K562 (cell line): ENCODE data around the gene MEGF10.

Source experiments
- CHD2 ChIP-seq: IDR thresholded peaks from 2 replicates; pipeline ENCODE4 v1.6.1; 2011; ENCODE audit warnings: low read depth, low read length
- CREM ChIP-seq: IDR thresholded peaks from 2 replicates; pipeline ENCODE4 v1.6.1; 2014; ENCODE audit warnings: antibody characterized with exemption, low read depth
- ELF1 ChIP-seq: fragments of 200-800 bp; sonication (Bioruptor generic); IDR thresholded peaks from 2 replicates; pipeline ENCODE4 v1.6.1; 2016; ENCODE audit warnings: missing genetic modification characterization, missing compliant biosample characterization
- NR1H2 ChIP-seq: sonication (generic); formaldehyde crosslinking; IDR thresholded peaks from 2 replicates; pipeline ENCODE4 v1.4.0; 2020; ENCODE audit warnings: mild to moderate bottlenecking, missing genetic modification reagents
- POLR2A ChIP-seq: fragments of 450-650 bp; conservative IDR thresholded peaks from 2 replicates; pipeline ENCODE4 v1.6.1; 2016
- SRSF9 ChIP-seq: fragments of 200-400 bp; formaldehyde crosslinking; IDR thresholded peaks from 2 replicates; pipeline ENCODE4 v1.6.1; 2017; ENCODE audit warnings: low read depth, low read length, borderline replicate concordance
- ZNF146 ChIP-seq: IDR thresholded peaks from one replicate; pipeline ENCODE4 v1.6.1; 2018; ENCODE audit warnings: missing compliant biosample characterization; ENCODE audit not compliant: unreplicated experiment
- ZNF384 ChIP-seq: IDR thresholded peaks from 2 replicates; pipeline ENCODE4 v1.6.1; 2012; ENCODE audit warnings: low read depth, low read length, improper control_type of control experiment
- TF ChIP-seq, protein P1 (sequence below): fragments of 250-450 bp; sonication (Bioruptor Pico); IDR thresholded peaks from 2 replicates; pipeline ENCODE4 v1.8.0; 2021; ENCODE audit warnings: borderline replicate concordance, mild to moderate bottlenecking, moderate library complexity; ENCODE audit not compliant: poor library complexity, severe bottlenecking
- TF ChIP-seq, protein P2 (sequence below): fragments of 450-650 bp; formaldehyde crosslinking; conservative IDR thresholded peaks from 2 replicates; pipeline ENCODE4 v1.4.0; 2022; ENCODE audit warnings: mild to moderate bottlenecking, missing genetic modification characterization
- TF ChIP-seq, protein P3 (sequence below), 3 experiments: IDR thresholded peaks in 2 of 3; conservative IDR thresholded peaks in 1 of 3; 2 replicates each; pipeline ENCODE4 v1.5.1; 2011 to 2012; ENCODE audit warnings: low read length in 3 of 3, mild to moderate bottlenecking in 3 of 3, control low read depth in 2 of 3, improper control_type of control experiment in 1 of 3, inconsistent platforms in 1 of 3, low read depth in 1 of 3, mixed read lengths in 1 of 3, moderate library complexity in 1 of 3; ENCODE audit not compliant: insufficient read depth in 2 of 3
- TF ChIP-seq, protein P4 (sequence below): sonication (generic); formaldehyde crosslinking; IDR thresholded peaks from 2 replicates; pipeline ENCODE4 v1.8.0; 2022; ENCODE audit warnings: mild to moderate bottlenecking, missing genetic modification reagents
- TF ChIP-seq, protein P5 (sequence below): sonication (generic); formaldehyde crosslinking; IDR thresholded peaks from 2 replicates; pipeline ENCODE4 v1.9.0; 2022; ENCODE audit warnings: mild to moderate bottlenecking, missing genetic modification reagents

- no peak for TF ChIP-seq POLR2A
- TF ChIP-seq ZNF384: no peak
- TF ChIP-seq, protein P1, sequence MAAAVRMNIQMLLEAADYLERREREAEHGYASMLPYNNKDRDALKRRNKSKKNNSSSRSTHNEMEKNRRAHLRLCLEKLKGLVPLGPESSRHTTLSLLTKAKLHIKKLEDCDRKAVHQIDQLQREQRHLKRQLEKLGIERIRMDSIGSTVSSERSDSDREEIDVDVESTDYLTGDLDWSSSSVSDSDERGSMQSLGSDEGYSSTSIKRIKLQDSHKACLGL (CRISPR knock-in tag): no peak
- TF ChIP-seq, protein P2, sequence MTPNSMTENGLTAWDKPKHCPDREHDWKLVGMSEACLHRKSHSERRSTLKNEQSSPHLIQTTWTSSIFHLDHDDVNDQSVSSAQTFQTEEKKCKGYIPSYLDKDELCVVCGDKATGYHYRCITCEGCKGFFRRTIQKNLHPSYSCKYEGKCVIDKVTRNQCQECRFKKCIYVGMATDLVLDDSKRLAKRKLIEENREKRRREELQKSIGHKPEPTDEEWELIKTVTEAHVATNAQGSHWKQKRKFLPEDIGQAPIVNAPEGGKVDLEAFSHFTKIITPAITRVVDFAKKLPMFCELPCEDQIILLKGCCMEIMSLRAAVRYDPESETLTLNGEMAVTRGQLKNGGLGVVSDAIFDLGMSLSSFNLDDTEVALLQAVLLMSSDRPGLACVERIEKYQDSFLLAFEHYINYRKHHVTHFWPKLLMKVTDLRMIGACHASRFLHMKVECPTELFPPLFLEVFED (CRISPR knock-in tag): no peak
- no peak for TF ChIP-seq CREM
- no peak for TF ChIP-seq ELF1
- TF ChIP-seq, protein P3, sequence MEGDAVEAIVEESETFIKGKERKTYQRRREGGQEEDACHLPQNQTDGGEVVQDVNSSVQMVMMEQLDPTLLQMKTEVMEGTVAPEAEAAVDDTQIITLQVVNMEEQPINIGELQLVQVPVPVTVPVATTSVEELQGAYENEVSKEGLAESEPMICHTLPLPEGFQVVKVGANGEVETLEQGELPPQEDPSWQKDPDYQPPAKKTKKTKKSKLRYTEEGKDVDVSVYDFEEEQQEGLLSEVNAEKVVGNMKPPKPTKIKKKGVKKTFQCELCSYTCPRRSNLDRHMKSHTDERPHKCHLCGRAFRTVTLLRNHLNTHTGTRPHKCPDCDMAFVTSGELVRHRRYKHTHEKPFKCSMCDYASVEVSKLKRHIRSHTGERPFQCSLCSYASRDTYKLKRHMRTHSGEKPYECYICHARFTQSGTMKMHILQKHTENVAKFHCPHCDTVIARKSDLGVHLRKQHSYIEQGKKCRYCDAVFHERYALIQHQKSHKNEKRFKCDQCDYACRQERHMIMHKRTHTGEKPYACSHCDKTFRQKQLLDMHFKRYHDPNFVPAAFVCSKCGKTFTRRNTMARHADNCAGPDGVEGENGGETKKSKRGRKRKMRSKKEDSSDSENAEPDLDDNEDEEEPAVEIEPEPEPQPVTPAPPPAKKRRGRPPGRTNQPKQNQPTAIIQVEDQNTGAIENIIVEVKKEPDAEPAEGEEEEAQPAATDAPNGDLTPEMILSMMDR (IDR thresholded peaks at IDR 0.05 in 2 of 3, conservative IDR thresholded peaks at IDR 0.05 in 1 of 3; ENCODE audit: insufficient read depth in 2 of 3, low read depth in 1 of 3, low read length in 3 of 3): 0 out of 6 replicates have a peak, but pooled peaks of 1 of the 3 experiments have one; percentile 16
- TF ChIP-seq, protein P4, sequence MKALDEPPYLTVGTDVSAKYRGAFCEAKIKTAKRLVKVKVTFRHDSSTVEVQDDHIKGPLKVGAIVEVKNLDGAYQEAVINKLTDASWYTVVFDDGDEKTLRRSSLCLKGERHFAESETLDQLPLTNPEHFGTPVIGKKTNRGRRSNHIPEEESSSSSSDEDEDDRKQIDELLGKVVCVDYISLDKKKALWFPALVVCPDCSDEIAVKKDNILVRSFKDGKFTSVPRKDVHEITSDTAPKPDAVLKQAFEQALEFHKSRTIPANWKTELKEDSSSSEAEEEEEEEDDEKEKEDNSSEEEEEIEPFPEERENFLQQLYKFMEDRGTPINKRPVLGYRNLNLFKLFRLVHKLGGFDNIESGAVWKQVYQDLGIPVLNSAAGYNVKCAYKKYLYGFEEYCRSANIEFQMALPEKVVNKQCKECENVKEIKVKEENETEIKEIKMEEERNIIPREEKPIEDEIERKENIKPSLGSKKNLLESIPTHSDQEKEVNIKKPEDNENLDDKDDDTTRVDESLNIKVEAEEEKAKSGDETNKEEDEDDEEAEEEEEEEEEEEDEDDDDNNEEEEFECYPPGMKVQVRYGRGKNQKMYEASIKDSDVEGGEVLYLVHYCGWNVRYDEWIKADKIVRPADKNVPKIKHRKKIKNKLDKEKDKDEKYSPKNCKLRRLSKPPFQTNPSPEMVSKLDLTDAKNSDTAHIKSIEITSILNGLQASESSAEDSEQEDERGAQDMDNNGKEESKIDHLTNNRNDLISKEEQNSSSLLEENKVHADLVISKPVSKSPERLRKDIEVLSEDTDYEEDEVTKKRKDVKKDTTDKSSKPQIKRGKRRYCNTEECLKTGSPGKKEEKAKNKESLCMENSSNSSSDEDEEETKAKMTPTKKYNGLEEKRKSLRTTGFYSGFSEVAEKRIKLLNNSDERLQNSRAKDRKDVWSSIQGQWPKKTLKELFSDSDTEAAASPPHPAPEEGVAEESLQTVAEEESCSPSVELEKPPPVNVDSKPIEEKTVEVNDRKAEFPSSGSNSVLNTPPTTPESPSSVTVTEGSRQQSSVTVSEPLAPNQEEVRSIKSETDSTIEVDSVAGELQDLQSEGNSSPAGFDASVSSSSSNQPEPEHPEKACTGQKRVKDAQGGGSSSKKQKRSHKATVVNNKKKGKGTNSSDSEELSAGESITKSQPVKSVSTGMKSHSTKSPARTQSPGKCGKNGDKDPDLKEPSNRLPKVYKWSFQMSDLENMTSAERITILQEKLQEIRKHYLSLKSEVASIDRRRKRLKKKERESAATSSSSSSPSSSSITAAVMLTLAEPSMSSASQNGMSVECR (CRISPR knock-in tag): no peak
- TF ChIP-seq SRSF9: no peak
- no peak for TF ChIP-seq CHD2
- TF ChIP-seq NR1H2 (CRISPR knock-in tag): no peak
- TF ChIP-seq, protein P5, sequence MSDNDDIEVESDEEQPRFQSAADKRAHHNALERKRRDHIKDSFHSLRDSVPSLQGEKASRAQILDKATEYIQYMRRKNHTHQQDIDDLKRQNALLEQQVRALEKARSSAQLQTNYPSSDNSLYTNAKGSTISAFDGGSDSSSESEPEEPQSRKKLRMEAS (CRISPR knock-in tag): no peak
- TF ChIP-seq ZNF146 (CRISPR knock-in tag): no peak
Measured at GRCh38 chr5:127396490-127397155, 106.0 kb downstream of the MEGF10 start.
